Fibroblast of peridontal ligament (primary cell): ENCODE data around the gene RSPH9.
"Not testable (repeated sequence)": the region's sequence is repeated elsewhere in the genome, so short reads cannot be mapped to it uniquely, and the experiment has no call there.

Source experiments
- DNase-seq: peaks from one replicate; pipeline ENCODE4 v3.0.0-alpha.2; 2010; ENCODE audit errors: extremely low read depth

Gene RSPH9

GRCh38 chr6:43629104-43629504 is 15.7 kb upstream of the RSPH9 start, which contains the start of gene GTPBP2:
TSS of gene GTPBP2 (minus strand) at chr6:43629264. CDS start at chr6:43629162, 102 bp downstream.
- DNase-seq, result peak; percentile 98

- peak; percentile 99 for DNase-seq
These were observed 15.1 kb upstream of the RSPH9 start for GRCh38 chr6:43629505-43630300.

GRCh38 chr6:43630980-43631619 is 13.7 kb upstream of the RSPH9 start:
- DNase-seq, result no peak

GRCh38 chr6:43633002-43633401 is 11.8 kb upstream of the RSPH9 start:
- DNase-seq, result not testable (repeated sequence)

GRCh38 chr6:43634702-43635303 is 10.0 kb upstream of the RSPH9 start:
- no peak for DNase-seq

- DNase-seq, result peak; percentile 58
These were observed 9.2 kb upstream of the RSPH9 start, which contains the start of gene MAD2L1BP for GRCh38 chr6:43635387-43636307. TSS of gene MAD2L1BP (plus strand) at chr6:43635840. CDS start at chr6:43635876, 36 bp downstream.

- DNase-seq, result peak; percentile 32
These were observed 8.6 kb upstream of the RSPH9 start for GRCh38 chr6:43636308-43636659.

GRCh38 chr6:43639984-43640800 is 4.6 kb upstream of the RSPH9 start:
- no peak for DNase-seq

GRCh38 chr6:43645613-43645964 is 753 bp downstream of the RSPH9 start:
- DNase-seq, result no peak

- DNase-seq, result no peak
These were observed 2.8 kb downstream of the RSPH9 start for GRCh38 chr6:43647613-43648012.

GRCh38 chr6:43648248-43648647 is 3.4 kb downstream of the RSPH9 start:
- DNase-seq, result no peak

GRCh38 chr6:43652822-43653221 is 8.0 kb downstream of the RSPH9 start:
- not testable (repeated sequence) for DNase-seq

- DNase-seq, result no peak
These were observed 12.5 kb downstream of the RSPH9 start for GRCh38 chr6:43657221-43657802.

GRCh38 chr6:43658161-43658560 is 13.3 kb downstream of the RSPH9 start:
- DNase-seq, result no peak

- not testable (repeated sequence) for DNase-seq
These were observed 18.1 kb downstream of the RSPH9 start for GRCh38 chr6:43662948-43663347.

- no peak for DNase-seq
These were observed 20.5 kb downstream of the RSPH9 start for GRCh38 chr6:43665376-43665775.

GRCh38 chr6:43666196-43666920 is 21.5 kb downstream of the RSPH9 start:
- no peak for DNase-seq

GRCh38 chr6:43667245-43668150 is 22.7 kb downstream of the RSPH9 start:
- DNase-seq, result peak; percentile 71
